ENCODE results near the gene PRR30. TPM values are rescaled to one million over a fixed set of nuclear protein-coding genes. Genes with fewer than 3 reads are reported as not detected.
A peak's percentile ranks its signal among the peaks of the same experiment; 100 is the strongest.

Gene PRR30
- polyA plus RNA-seq, 1 experiment = not detected

DNA sequence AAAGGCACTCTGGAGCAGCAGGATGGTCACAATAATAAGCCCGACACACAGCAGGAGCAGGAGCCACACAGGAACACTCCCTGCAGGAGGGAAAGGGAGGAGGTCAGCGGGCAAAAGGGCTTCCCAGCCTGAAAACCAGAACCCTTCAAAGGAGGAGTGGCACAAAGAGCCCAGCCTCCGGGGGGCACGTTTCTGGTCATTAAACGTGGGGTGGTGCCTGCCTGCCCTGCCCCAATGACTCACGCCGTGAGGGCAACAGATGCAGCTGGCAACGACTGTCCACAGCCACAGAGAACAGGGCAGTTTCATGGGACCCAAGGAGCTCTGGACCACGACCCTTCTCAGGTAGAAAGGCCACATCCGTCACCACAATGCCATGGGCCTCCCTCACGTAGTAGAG lies 7.8 kb downstream of the PRR30 start:
- TF ChIP-seq, protein P1, sequence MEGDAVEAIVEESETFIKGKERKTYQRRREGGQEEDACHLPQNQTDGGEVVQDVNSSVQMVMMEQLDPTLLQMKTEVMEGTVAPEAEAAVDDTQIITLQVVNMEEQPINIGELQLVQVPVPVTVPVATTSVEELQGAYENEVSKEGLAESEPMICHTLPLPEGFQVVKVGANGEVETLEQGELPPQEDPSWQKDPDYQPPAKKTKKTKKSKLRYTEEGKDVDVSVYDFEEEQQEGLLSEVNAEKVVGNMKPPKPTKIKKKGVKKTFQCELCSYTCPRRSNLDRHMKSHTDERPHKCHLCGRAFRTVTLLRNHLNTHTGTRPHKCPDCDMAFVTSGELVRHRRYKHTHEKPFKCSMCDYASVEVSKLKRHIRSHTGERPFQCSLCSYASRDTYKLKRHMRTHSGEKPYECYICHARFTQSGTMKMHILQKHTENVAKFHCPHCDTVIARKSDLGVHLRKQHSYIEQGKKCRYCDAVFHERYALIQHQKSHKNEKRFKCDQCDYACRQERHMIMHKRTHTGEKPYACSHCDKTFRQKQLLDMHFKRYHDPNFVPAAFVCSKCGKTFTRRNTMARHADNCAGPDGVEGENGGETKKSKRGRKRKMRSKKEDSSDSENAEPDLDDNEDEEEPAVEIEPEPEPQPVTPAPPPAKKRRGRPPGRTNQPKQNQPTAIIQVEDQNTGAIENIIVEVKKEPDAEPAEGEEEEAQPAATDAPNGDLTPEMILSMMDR (IDR thresholded peaks at IDR 0.05; ENCODE audit: low read depth, low read length) = no peak
- no peak for DNase-seq (ENCODE audit: low read depth, low spot score)
- H3K27me3 ChIP-seq (ENCODE audit: control insufficient read depth, insufficient read depth, low read length) = no peaks in the 10 kb centered on the region
- H3K4me3 ChIP-seq (ENCODE audit: low read depth, low read length) = no peak overlapping the region
- H3K27ac ChIP-seq (ENCODE audit: low read depth, low read length) = peak overlapping the region; percentile 11
- H3K9me3 ChIP-seq (ENCODE audit: control insufficient read depth, insufficient read depth, low read length) = peaks cover 3% of the 10 kb centered on the region; the same call in 1 of the 2 replicates
- ChIA-PET CTCF (interaction anchor here (1.5 to 3.3 kb wide), 2 partner anchors 38 to 61 kb away, joined by 3 to 49 read pairs; no protein-coding TSS in a partner anchor), POLR2A (interaction anchor here (1.2 kb wide), 1 partner anchor 80 kb away, joined by 3 read pairs; the partner anchor contains the start of gene AGBL5)

DNA sequence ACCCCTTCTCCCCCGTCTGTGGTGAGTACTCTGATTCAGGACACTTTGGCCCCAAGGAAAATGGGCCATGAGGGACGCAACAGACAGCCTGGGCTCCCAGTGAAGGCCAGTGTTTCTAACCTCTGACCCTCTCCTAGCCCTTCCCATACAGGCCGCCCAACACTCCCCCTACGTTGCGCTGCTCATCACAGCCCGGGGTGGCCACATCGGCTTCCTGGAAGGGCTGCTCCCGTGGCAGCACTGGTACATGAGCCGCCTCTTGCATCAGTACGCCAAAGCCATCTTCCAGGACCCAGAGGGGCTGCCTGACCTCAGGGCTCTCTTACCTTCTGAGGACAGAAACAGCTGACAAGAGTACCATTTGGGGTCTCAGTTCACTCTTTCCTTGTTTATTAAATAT lies 8.8 kb downstream of the PRR30 start:
- ChIA-PET CTCF (no interaction called here), POLR2A (no interaction called here)
- no peaks in the 10 kb centered on the region for H3K27me3 ChIP-seq (ENCODE audit: control insufficient read depth, insufficient read depth, low read length)
- H3K9me3 ChIP-seq (ENCODE audit: control insufficient read depth, insufficient read depth, low read length) = peaks cover 3% of the 10 kb centered on the region; the same call in 1 of the 2 replicates
- TF ChIP-seq, protein P1 (IDR thresholded peaks at IDR 0.05; ENCODE audit: low read depth, low read length) = no peak
- no peak for DNase-seq (ENCODE audit: low read depth, low spot score)
- H3K27ac ChIP-seq (ENCODE audit: low read depth, low read length) = no peak overlapping the region
- no peak overlapping the region for H3K4me3 ChIP-seq (ENCODE audit: low read depth, low read length)

- Histone ChIP-seq H3K9me3 (ENCODE audit: control insufficient read depth, insufficient read depth, low read length) (peaks cover under 1% of the 10 kb centered on the region; the same call in 1 of the 2 replicates), H3K27ac (ENCODE audit: low read depth, low read length) (no peak overlapping the region), H3K27me3 (ENCODE audit: control insufficient read depth, insufficient read depth, low read length) (peaks cover 2% of the 10 kb centered on the region), H3K4me3 (ENCODE audit: low read depth, low read length) (no peak overlapping the region)
- DNase-seq (ENCODE audit: low read depth, low spot score) = no peak
- TF ChIP-seq, protein P1 (IDR thresholded peaks at IDR 0.05; ENCODE audit: low read depth, low read length) = no peak
- ChIA-PET CTCF (interaction anchor here (0.6 kb wide), 1 partner anchor 63 kb away, joined by 3 read pairs; no protein-coding TSS in a partner anchor), POLR2A (no interaction called here)
These were observed 10.3 kb downstream of the PRR30 start for GRCh38 chr2:27128668-27129571.

DNA sequence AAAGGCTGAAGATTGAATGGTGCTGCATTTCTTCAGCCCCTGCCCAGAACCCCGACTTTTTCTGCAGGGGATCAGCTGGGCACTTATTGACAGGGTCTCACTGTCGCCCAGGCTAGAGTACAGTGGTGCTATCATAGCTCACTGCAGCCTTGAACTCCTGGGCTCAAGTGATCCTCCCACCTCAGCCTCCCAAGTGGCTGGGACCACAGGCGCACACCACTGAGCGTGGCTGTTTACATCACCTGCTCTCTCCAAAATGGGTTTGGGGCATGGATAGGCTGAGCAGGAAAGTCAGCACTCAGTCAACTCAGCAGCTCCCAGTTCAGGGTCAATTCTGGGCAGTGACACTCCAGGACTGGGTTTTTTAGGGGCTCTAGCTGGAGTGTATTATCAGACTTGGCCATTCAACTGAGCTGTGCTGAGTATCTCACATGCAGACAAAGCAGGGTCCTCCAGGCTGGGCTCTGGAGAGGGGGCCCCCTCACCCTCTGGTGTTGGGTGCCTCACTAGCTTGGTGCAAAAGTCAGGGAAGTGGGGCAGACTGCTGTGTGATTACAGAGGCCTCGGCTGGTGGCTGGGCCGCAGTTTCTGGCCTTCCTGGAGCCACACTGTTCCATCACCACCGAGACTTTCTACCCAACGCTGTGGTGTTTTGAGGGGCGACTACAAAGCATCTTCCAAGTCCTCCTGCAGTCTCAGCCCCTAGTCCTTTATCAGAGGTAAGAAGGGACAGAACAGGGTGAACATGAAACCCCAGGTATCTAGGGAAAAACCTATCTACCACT lies 11.1 kb downstream of the PRR30 start:
- Histone ChIP-seq H3K4me3 (ENCODE audit: low read depth, low read length) (no peak overlapping the region), H3K27me3 (ENCODE audit: control insufficient read depth, insufficient read depth, low read length) (peaks cover 6% of the 10 kb centered on the region), H3K9me3 (ENCODE audit: control insufficient read depth, insufficient read depth, low read length) (no peaks in the 10 kb centered on the region; the same call in 1 of the 2 replicates), H3K27ac (ENCODE audit: low read depth, low read length) (no peak overlapping the region)
- TF ChIP-seq, protein P1 (IDR thresholded peaks at IDR 0.05; ENCODE audit: low read depth, low read length) = no peak
- POLR2A ChIA-PET = no interaction called here
- DNase-seq (ENCODE audit: low read depth, low spot score) = no peak
- CTCF ChIA-PET = no interaction called here
